ENCODE data around the gene RECQL5. TPM values are rescaled to one million over a fixed set of nuclear protein-coding genes. Genes with fewer than 3 reads are reported as not detected.

The RECQL5 gene
- polyA plus RNA-seq, 1 of the 3 experiments (the other 2 are of a cell fraction): 25.3 TPM

DNA sequence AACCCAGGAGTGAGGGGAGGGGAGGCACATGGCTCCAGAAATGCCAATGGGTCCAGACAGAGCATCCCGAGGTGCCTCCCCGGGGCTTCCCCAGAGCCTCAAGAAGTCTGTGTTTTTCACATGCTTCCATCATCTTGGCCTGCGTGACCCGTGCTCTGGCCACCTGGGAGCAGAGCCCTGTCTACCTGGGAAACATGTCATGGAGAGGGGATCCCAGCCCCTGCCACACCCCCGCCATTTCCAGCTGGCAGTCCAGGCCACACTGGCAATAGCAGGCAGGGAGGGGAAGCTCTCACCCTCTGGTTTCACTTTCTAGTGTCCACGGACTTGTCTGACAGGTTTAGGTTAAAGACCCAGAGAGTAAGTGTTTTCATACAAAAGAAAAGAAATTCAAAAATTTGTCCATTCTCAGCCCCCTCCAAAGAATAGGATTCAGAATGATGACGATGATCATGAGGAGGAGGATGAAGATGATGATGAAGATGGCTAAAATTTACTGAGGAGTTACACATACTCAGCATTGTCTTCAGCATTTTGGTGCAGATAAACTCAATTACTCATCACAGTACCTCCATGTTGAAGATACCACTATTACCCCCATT lies 24.7 kb downstream of the RECQL5 start:
- peaks cover 0 to 55% of the 10 kb centered on the region in 2 experiments for H3K36me3 ChIP-seq (replicated peaks in 1 of 2; ENCODE audit: control insufficient read depth in 1 of 2, insufficient read depth in 2 of 2, low read length in 1 of 2)
- H3K4me2 ChIP-seq: no peak overlapping the region
- no peaks in the 10 kb centered on the region for H3K9me3 ChIP-seq
- CTCF ChIA-PET: interaction anchor here (1.0 to 37.9 kb wide), 5 partner anchors 5 to 109 kb away, joined by 3 to 1370 read pairs (median 1189); partner anchors contain the start of genes GALK1 and SMIM5
- H3K4me3 ChIP-seq (ENCODE audit: low read depth in 2 of 2, low read length in 1 of 2): no peak overlapping the region
- H4K20me1 ChIP-seq (ENCODE audit: insufficient read depth): no peaks in the 10 kb centered on the region
- H3F3A ChIP-seq (replicated peaks; ENCODE audit: insufficient read depth): no peaks in the 10 kb centered on the region
- H3K27me3 ChIP-seq (ENCODE audit: insufficient read depth): no peaks in the 10 kb centered on the region
- no peak overlapping the region for H3K27ac ChIP-seq (ENCODE audit: low read depth in 2 of 2, low read length in 1 of 2)
- 91% methylated on average over 7 of the region's 7 CpGs for WGBS (ENCODE audit: low lambda C conversion rate)
- no peaks in the 10 kb centered on the region for H3K9me2 ChIP-seq
- TF ChIP-seq, protein P1, sequence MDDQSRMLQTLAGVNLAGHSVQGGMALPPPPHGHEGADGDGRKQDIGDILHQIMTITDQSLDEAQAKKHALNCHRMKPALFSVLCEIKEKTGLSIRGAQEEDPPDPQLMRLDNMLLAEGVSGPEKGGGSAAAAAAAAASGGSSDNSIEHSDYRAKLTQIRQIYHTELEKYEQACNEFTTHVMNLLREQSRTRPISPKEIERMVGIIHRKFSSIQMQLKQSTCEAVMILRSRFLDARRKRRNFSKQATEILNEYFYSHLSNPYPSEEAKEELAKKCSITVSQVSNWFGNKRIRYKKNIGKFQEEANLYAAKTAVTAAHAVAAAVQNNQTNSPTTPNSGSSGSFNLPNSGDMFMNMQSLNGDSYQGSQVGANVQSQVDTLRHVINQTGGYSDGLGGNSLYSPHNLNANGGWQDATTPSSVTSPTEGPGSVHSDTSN (IDR thresholded peaks at IDR 0.05): no peak
- no peak for TF ChIP-seq TAF1 (IDR thresholded peaks at IDR 0.05; ENCODE audit: borderline replicate concordance, low read depth, low read length)
- TF ChIP-seq, protein P2, sequence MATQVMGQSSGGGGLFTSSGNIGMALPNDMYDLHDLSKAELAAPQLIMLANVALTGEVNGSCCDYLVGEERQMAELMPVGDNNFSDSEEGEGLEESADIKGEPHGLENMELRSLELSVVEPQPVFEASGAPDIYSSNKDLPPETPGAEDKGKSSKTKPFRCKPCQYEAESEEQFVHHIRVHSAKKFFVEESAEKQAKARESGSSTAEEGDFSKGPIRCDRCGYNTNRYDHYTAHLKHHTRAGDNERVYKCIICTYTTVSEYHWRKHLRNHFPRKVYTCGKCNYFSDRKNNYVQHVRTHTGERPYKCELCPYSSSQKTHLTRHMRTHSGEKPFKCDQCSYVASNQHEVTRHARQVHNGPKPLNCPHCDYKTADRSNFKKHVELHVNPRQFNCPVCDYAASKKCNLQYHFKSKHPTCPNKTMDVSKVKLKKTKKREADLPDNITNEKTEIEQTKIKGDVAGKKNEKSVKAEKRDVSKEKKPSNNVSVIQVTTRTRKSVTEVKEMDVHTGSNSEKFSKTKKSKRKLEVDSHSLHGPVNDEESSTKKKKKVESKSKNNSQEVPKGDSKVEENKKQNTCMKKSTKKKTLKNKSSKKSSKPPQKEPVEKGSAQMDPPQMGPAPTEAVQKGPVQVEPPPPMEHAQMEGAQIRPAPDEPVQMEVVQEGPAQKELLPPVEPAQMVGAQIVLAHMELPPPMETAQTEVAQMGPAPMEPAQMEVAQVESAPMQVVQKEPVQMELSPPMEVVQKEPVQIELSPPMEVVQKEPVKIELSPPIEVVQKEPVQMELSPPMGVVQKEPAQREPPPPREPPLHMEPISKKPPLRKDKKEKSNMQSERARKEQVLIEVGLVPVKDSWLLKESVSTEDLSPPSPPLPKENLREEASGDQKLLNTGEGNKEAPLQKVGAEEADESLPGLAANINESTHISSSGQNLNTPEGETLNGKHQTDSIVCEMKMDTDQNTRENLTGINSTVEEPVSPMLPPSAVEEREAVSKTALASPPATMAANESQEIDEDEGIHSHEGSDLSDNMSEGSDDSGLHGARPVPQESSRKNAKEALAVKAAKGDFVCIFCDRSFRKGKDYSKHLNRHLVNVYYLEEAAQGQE (IDR thresholded peaks at IDR 0.05; ENCODE audit: low read depth, low read length): no peak
- no peak for TF ChIP-seq TEAD4 (IDR thresholded peaks at IDR 0.05; ENCODE audit: borderline replicate concordance, insufficient read depth)
- no peak for TF ChIP-seq SIN3A (IDR thresholded peaks at IDR 0.05; ENCODE audit: borderline replicate concordance, low read depth, low read length)
- no peak for TF ChIP-seq FOSL2 (IDR thresholded peaks at IDR 0.05; ENCODE audit: borderline replicate concordance, low read depth)
- TF ChIP-seq, protein P3, sequence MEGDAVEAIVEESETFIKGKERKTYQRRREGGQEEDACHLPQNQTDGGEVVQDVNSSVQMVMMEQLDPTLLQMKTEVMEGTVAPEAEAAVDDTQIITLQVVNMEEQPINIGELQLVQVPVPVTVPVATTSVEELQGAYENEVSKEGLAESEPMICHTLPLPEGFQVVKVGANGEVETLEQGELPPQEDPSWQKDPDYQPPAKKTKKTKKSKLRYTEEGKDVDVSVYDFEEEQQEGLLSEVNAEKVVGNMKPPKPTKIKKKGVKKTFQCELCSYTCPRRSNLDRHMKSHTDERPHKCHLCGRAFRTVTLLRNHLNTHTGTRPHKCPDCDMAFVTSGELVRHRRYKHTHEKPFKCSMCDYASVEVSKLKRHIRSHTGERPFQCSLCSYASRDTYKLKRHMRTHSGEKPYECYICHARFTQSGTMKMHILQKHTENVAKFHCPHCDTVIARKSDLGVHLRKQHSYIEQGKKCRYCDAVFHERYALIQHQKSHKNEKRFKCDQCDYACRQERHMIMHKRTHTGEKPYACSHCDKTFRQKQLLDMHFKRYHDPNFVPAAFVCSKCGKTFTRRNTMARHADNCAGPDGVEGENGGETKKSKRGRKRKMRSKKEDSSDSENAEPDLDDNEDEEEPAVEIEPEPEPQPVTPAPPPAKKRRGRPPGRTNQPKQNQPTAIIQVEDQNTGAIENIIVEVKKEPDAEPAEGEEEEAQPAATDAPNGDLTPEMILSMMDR (IDR thresholded peaks at IDR 0.05): no peak
- no peak for TF ChIP-seq SMC3 (IDR thresholded peaks at IDR 0.05; ENCODE audit: low read depth, low read length)
- no peak for TF ChIP-seq EP300 (IDR thresholded peaks at IDR 0.05; ENCODE audit: borderline replicate concordance in 1 of 2, low read depth in 1 of 2, low read length in 1 of 2)
- no peak for TF ChIP-seq NFIC (IDR thresholded peaks at IDR 0.05; ENCODE audit: borderline replicate concordance)
- TF ChIP-seq RCOR1 (IDR thresholded peaks at IDR 0.05; ENCODE audit: low read length): no peak
- TF ChIP-seq MEF2A (IDR thresholded peaks at IDR 0.05; ENCODE audit: borderline replicate concordance, low read depth): no peak
- DNase-seq: no peak
- H3K9ac ChIP-seq: no peak overlapping the region
- H2AFZ ChIP-seq (ENCODE audit: low read depth): no peak overlapping the region
- no peaks in the 10 kb centered on the region for H3K79me2 ChIP-seq (ENCODE audit: insufficient read depth)
- H3K4me1 ChIP-seq (ENCODE audit: control insufficient read depth in 1 of 2, insufficient read depth in 2 of 2, low read depth in 1 of 2, low read length in 1 of 2): no peaks in the 10 kb centered on the region; a peak in 1 of 4 replicates
- POLR2A ChIA-PET: no interaction called here
